Stromal cell of bone marrow (primary cell): ENCODE data around the gene CWC27.
"Not testable (repeated sequence)": the region's sequence is repeated elsewhere in the genome, so short reads cannot be mapped to it uniquely, and the experiment has no call there.

Experiments used
- DNase-seq: peaks from one replicate; pipeline ENCODE4 v3.0.0-alpha.2; 2012; ENCODE audit warnings: low read depth

Gene CWC27

DNA sequence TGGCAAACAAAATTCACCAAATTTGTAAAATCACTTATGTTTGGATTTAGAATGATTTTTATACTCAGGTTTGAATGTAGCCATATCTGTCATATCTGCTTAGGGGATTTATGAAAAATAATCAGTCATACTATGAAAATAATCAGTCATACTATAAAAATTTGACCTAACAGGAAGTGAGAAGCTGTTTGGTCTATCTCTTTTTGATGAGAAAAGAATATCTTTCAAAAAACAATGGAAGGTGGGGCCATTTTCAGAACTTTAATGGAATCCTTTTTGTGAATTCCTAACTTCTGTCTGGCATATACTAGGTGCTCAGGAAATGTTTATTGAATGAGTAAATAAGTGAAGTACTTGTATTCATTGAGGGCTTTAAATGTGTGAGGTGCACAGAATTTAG, 70.1 kb downstream of the CWC27 start:
- DNase-seq = no peak

- peak; percentile 30 for DNase-seq
These were observed 71.2 kb downstream of the CWC27 start for GRCh38 chr5:64839936-64840335.

- no peak for DNase-seq
These were observed 72.2 kb downstream of the CWC27 start for GRCh38 chr5:64840958-64841357.

GRCh38 chr5:64853777-64854176, 85.0 kb downstream of the CWC27 start:
- DNase-seq = no peak

DNA sequence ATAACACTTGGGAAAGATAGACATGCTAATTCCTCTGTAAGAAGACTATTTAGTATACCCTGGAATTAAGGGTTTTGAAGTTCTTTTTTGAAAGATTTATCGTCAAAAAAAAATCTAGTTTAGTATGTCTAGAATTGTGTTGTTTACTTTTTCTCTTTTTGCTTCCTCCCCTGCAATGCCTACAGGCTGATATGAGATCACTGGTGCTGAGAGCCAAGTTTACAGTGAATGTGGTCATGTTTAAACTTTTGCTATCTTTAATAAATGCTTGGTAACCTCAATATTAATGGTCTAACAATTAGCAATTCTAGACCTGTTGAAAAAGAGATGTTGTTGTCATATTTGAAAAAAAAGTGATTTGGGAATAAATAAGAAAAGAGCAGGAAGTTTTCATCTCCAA, 86.1 kb downstream of the CWC27 start:
- DNase-seq = no peak

DNA sequence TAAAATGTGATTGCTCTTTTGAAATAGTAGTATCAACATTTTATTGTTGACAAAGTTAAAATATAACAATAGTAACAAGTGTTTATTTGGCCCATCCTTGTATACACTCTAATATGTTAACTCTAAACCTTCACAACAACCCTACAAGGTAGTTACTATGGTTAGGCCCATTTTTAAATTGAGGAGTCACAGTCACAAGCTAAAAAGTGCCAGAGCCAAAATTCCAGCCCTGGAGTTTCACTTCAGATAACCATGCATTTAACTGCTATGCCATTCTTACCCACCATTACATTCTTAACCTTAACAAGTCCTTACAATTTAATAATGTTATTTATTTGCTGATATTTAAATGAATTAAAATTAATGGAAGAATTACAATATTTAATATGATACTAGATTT, 91.2 kb downstream of the CWC27 start:
- no peak for DNase-seq

- DNase-seq = no peak
These were observed 92.6 kb downstream of the CWC27 start for GRCh38 chr5:64861281-64861680.

DNA sequence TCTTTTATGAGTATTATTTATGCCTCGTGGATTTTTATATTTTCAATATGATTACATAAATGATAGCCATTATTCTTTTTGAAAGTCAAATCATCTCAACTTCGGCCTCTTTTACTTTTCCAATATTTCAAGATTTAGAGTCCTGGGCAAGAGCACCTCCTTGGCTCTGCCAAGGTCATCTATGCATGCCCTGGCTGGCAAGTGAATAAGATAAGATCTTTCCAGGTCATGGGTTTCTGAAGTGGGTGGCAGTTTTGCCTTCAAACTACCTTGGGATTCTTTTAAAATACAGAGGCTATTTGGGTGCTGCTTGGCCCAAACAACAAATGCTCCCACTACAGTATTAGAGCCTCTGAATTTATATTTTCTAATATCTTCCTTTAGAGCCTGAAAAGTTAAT, 95.4 kb downstream of the CWC27 start:
- DNase-seq = no peak

DNA sequence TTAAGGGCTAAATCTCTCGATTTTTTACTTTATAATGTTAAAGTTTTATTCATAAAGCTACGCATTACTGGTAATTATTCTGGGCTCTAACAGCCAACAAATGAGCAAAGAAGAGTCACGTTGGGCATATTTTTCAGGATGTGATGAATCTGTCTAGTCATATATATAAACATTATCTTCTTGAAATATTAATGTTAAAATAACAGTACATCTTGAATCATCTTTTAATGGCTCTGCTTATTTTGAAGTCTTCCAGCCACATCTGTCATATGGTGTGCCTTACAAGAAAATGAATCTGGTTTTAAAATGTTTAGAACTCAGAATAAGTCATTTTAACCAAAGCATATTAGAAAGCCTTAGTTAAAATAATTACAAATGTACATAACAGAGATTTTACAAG, 96.9 kb downstream of the CWC27 start:
- DNase-seq = no peak

DNA sequence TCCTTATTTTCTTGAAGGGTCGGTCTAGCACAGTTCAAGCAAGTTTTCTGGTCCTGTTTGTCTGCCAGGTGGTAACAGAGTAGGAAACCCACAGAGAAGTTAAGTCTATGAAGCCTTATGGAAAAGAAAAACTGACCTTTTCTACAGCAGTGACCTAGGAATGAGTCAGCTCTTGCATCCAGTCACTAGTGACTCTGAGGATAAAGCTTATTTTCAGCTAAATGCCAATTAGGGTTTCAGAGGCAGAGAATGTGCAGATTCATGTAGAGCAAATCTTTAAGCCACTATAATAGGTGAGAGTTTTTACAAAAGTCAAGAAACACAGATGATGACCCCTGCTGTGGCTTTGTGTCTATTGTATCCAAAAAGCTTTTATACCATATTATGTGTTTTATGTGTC, 100.7 kb downstream of the CWC27 start:
- peak; percentile 77 for DNase-seq

- no peak for DNase-seq
These were observed 103.3 kb downstream of the CWC27 start for GRCh38 chr5:64872044-64872443.

GRCh38 chr5:64873441-64873840, 104.7 kb downstream of the CWC27 start:
- DNase-seq = no peak

- DNase-seq = no peak
These were observed 106.0 kb downstream of the CWC27 start for GRCh38 chr5:64874753-64875152.

- DNase-seq = no peak
These were observed 107.5 kb downstream of the CWC27 start for GRCh38 chr5:64876203-64876602.

- no peak for DNase-seq
These were observed 112.1 kb downstream of the CWC27 start for GRCh38 chr5:64880821-64881220.

DNA sequence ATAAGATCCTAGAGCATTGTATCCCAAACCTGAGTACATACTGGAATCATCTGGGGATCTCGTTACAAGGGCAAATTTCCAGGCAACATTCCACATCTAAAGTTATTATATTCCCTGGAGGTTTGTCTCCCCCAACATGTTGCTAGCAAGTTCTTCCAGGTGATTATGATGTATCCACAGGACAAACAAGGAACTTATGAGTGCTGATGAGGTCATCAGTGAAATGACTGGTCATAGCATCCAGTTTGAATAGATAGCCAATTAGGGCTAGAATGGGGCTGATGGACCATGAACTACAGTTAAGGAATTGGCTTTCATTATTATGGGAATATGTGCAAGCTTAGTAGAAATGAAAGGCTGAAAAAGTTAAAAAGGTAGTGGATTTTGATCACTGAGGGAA, 115.2 kb downstream of the CWC27 start:
- no peak for DNase-seq

- no peak for DNase-seq
These were observed 115.8 kb downstream of the CWC27 start for GRCh38 chr5:64884541-64884940.

DNA sequence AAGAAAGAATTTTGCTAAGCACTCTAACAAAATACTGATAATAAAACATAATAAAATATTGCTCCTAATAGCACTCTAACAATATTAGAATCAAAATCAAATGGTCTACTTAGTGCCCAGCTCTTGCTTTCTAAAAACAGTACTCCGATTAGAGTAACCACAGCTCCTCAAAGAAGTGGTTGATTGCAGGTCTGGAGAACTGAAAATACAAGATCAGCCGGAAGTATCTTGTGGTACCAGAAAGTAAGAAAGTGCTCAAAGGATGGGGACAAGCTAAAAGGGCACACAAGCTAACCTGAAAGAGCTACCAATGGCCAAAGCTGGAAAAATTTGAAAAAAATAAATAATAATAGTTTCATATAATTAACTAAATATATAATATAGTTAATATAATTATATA, 119.2 kb downstream of the CWC27 start:
- DNase-seq = no peak

DNA sequence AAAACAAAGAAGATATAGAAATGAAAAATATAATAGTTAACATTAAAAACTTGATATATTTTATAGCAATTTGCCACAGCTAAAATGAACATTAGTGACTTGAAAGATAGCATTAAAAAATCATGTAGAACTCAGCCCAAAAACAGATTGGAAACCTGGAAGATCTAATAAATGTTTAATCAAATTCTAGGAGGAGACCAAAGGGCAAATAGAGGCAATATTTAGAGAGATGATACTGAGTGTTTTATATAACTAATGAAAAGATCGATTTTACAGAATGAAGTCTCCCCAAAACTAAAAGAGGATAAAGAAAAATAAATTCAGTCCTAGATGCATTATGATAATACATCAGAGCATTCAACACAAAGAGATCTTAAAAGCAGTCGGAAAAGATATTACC, 127.0 kb downstream of the CWC27 start:
- no peak for DNase-seq

DNA sequence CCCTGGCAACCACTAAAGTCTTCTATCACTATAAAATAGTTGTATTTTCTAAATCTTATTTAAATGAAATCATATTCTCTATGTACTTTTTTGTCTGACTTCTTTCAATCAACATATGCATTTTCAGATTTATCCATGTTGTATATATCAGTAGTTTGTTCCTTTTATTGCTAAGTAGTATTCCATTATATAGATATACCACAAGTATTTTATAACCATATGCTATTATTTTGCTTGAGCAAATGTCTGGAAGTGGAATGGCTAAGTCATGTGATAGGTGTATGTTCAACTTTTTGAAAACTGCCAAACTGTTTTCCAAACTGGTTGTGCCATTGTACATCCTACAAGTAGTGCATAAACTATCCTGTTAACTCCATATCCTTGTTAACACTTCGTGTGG, 131.1 kb downstream of the CWC27 start:
- DNase-seq = no peak

DNA sequence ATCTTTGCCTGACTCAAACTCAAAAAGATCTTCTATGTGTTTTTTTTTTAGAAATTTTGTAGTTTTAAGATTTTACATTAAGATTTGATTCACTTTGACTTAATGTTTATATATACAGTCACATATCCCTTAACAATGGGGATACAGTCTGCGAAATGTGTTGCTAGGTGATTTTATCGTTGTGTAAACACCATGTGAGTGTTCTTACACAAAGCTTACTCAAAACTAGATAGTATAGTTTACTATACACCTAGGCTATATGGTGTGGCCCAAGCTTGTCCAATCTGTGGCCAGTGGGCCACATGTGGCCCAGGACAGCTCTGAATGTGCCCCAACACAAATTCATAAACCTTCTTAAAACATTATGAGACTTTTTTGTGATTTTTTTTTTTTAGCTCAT, 131.9 kb downstream of the CWC27 start:
- no peak for DNase-seq

GRCh38 chr5:64907399-64907798, 138.7 kb downstream of the CWC27 start:
- DNase-seq = not testable (repeated sequence)

- peak; percentile 6 for DNase-seq
These were observed 145.7 kb downstream of the CWC27 start for GRCh38 chr5:64914396-64914795.

- no peak for DNase-seq
These were observed 149.4 kb downstream of the CWC27 start for GRCh38 chr5:64918083-64918482.

- no peak for DNase-seq
These were observed 152.7 kb downstream of the CWC27 start for GRCh38 chr5:64921386-64921785.
